Lung (tissue), 16 donors: ENCODE data around the gene DOK7. TPM values are rescaled to one million over a fixed set of nuclear protein-coding genes. Genes with fewer than 3 reads are reported as not detected.

Experiments
- ATAC-seq: fragments of 200-7000 bp; cut with Tn5 transposase; one replicate; pipeline ENCODE4 v1.9.1; 2020; ENCODE audit warnings: moderate number of reproducible peaks; ENCODE audit not compliant: insufficient read depth, low FRiP score
- DNase-seq, 3 donors: peaks; one replicate each; pipeline ENCODE4 v3.0.0-alpha.2; 2013 to 2017
- H3K27ac ChIP-seq, 2 donors: one replicate each; pipeline ENCODE4 v1.5.1; 2013; ENCODE audit warnings: mild to moderate bottlenecking in 2 of 2, moderate library complexity in 2 of 2, control low read depth in 1 of 2, inconsistent platforms in 1 of 2, low read depth in 1 of 2, low read length in 1 of 2
- H3K27me3 ChIP-seq, 3 donors: one replicate each; pipeline ENCODE4 v1.5.1; 2013; ENCODE audit warnings: low read length in 2 of 3; ENCODE audit not compliant: control insufficient read depth in 3 of 3, insufficient read depth in 3 of 3
- H3K36me3 ChIP-seq, 4 donors: one replicate each; pipeline ENCODE4 v1.5.1; 2013; ENCODE audit warnings: low read length in 4 of 4, mild to moderate bottlenecking in 1 of 4, moderate library complexity in 1 of 4; ENCODE audit not compliant: control insufficient read depth in 4 of 4, insufficient read depth in 4 of 4
- H3K4me1 ChIP-seq, 5 donors: one replicate each; pipeline ENCODE4 v1.5.1; 2013; ENCODE audit warnings: low read length in 5 of 5, mild to moderate bottlenecking in 2 of 5, moderate library complexity in 1 of 5; ENCODE audit not compliant: control insufficient read depth in 5 of 5, insufficient read depth in 5 of 5
- H3K4me3 ChIP-seq: one replicate; pipeline ENCODE4 v1.5.1; 2013; ENCODE audit warnings: mild to moderate bottlenecking, control low read depth, moderate library complexity
- H3K9ac ChIP-seq, 2 donors: one replicate each; pipeline ENCODE4 v1.5.1; 2013; ENCODE audit warnings: low read length in 2 of 2, control low read depth in 1 of 2; ENCODE audit not compliant: insufficient read depth in 1 of 2
- H3K9me3 ChIP-seq, 4 donors: one replicate each; pipeline ENCODE4 v1.5.1; 2013; ENCODE audit warnings: low read length in 3 of 4, mild to moderate bottlenecking in 1 of 4, moderate library complexity in 1 of 4; ENCODE audit not compliant: control insufficient read depth in 4 of 4, insufficient read depth in 3 of 4
- WGBS, 2 donors: extraction: QIAGEN DNeasy Blood & Tissue Kit; methylation state at CpG; one replicate each; pipeline ENCODE4 v1.1.7; 2013; 5-methylcytosine and 5-hydroxymethylcytosine counted together
- long read RNA-seq, 5 donors: transcript quantifications; one replicate each; lab custom pipeline, GENCODE V29; 2026
- polyA plus RNA-seq, 2 donors: library from polyadenylated mRNA; stranded (reverse); fragments of 200-250 nt; gene quantifications; one replicate each; pipeline ENCODE4 v1.2.1, GENCODE V29; 2013
- total RNA-seq, 2 donors: library from RNA; depleted of rRNA in 1 of 2; stranded (reverse); fragments of >200 nt in 1 of 2; gene quantifications; one replicate each; pipeline ENCODE4 v1.2.1, GENCODE V29; 2014 to 2021
- TF ChIP-seq, protein P1 (sequence below): IDR thresholded peaks from 2 replicates; pipeline ENCODE4 v1.5.1; 2012; ENCODE audit warnings: mild to moderate bottlenecking; ENCODE audit errors: control extremely low read depth, extremely low read depth
- donor health status: control.
- donor health status: control.
- donor health status: Bipolar disorder and iron deficiency.
- donor health status: healthy.
- donor health status: DM: yes; HTN: yes; CAD: no.

DOK7 gene, protein sequence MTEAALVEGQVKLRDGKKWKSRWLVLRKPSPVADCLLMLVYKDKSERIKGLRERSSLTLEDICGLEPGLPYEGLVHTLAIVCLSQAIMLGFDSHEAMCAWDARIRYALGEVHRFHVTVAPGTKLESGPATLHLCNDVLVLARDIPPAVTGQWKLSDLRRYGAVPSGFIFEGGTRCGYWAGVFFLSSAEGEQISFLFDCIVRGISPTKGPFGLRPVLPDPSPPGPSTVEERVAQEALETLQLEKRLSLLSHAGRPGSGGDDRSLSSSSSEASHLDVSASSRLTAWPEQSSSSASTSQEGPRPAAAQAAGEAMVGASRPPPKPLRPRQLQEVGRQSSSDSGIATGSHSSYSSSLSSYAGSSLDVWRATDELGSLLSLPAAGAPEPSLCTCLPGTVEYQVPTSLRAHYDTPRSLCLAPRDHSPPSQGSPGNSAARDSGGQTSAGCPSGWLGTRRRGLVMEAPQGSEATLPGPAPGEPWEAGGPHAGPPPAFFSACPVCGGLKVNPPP
- 1 to 10 TPM in 1 of 2 donors, under 1 TPM in 1; 0.63 to 2.7 TPM for total RNA-seq
- 1 to 10 TPM in 1 of 2 donors, under 1 TPM in 1; 0.53 to 2.3 TPM for polyA plus RNA-seq
- long read RNA-seq, donor 1, result 0 reads
- long read RNA-seq, donor 2, result 0 reads
- long read RNA-seq, donor 3, result 0 reads
- long read RNA-seq, donor 4, result 0 reads
- long read RNA-seq, donor 5, partial matches to known transcripts, result 0 of 1 reads
- long read RNA-seq, donor 5, other reads (novel, unspliced or antisense), result 0 of 1 reads

DNA sequence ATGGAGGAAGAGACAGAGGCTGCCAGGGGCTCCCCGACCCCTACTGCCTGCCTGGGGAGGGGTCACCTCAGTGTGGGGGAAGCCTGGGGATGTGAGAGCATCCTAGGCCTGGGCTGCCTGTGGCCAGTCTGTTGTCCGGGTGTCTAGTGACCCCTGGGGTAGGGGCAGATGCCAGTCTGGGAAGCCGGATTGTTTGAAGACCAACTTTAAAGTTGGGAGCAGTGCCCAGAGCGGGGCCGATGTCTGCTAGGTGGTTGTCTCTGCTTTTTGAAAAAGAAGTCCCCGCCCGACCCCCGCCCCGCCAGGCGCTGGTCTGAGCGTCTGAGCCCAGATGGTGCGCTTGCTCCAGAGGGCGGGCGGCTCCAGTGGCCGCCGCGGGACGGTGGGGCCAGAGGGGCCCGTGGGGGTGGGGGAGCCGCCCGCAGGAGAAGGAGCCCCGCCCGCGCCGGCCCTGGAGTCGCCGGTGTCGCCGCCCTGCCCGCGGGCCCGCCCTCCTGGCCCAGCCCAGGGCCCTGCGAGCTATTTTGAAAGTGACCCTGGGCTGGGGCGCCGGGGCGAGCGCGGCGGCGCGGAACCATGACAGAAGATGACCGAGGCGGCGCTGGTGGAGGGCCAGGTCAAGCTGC lies at the start of gene DOK7:
Gene DOK7, plus strand, starts transcription at position 517 of the 626 bp plus-strand sequence. Its CDS starts 70 bp downstream, at position 587.
- H3K27ac ChIP-seq, result peak within 1 kb of the TSS in 1 of 2 donors; percentile 88

DNA sequence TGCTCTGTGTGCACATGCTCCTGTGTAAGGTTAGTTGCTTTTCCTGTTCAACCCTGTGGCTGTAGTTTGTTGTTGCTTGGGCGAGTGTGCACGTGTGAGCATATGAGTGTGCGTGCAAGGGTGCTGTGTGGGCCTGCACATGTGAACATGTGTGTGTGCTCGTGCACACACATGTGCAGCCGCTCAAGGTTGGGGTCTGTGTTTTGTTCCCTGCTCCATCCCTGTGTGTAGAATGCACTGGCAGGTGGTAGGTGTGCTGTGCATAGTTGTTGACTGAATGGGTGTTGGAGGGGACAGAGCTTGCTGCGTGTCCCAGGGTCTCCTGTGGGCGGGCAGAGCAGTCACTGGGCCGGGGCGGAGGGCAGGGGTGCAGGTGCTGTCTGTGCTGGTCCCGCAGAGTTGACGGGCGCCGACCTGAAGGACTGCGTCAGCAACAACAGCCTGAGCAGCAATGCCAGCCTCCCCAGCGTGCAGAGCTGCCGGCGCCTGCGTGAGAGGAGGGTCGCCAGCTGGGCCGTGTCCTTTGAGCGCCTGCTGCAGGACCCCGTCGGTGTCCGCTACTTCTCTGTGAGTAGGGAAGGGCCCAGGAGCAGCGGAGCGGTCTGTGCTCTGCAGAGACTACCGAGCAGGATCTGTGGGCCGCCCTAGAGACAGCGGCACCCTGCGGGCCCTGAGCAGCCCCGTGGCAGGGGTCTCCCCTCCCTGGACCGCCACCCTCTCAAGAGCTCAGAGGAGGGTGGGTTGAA lies 49.3 kb upstream of the DOK7 start:
- Histone ChIP-seq H3K9ac (no peak overlapping the region), H3K36me3 (peaks cover 0 to 26% (median 20%) of the 10 kb centered on the region in 4 donors), H3K4me1 (peaks cover 0 to 13% (median 0%) of the 10 kb centered on the region in 5 donors), H3K27me3 (no peaks in the 10 kb centered on the region), H3K4me3 (no peak overlapping the region), H3K27ac (no peak overlapping the region), H3K9me3 (no peaks in the 10 kb centered on the region)
- TF ChIP-seq, protein P1, sequence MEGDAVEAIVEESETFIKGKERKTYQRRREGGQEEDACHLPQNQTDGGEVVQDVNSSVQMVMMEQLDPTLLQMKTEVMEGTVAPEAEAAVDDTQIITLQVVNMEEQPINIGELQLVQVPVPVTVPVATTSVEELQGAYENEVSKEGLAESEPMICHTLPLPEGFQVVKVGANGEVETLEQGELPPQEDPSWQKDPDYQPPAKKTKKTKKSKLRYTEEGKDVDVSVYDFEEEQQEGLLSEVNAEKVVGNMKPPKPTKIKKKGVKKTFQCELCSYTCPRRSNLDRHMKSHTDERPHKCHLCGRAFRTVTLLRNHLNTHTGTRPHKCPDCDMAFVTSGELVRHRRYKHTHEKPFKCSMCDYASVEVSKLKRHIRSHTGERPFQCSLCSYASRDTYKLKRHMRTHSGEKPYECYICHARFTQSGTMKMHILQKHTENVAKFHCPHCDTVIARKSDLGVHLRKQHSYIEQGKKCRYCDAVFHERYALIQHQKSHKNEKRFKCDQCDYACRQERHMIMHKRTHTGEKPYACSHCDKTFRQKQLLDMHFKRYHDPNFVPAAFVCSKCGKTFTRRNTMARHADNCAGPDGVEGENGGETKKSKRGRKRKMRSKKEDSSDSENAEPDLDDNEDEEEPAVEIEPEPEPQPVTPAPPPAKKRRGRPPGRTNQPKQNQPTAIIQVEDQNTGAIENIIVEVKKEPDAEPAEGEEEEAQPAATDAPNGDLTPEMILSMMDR, result no peak
- no peak for ATAC-seq
- peak; percentile 76 to 85 (median 81) for DNase-seq
- 90 to 91% methylated on average over 32 of the region's 32 CpGs for WGBS, 2 donors

More for the DNA sequence above, at the start of gene DOK7:
- peaks cover 0 to 3% (median 0%) of the 10 kb centered on the region in 3 donors for H3K27me3 ChIP-seq
- H3K9me3 ChIP-seq, result peaks cover 0 to 5% (median 0%) of the 10 kb centered on the region in 4 donors
- peaks cover 0 to 14% (median 0%) of the 10 kb centered on the region in 5 donors for H3K4me1 ChIP-seq
- no peaks in the 10 kb centered on the region for H3K36me3 ChIP-seq
- no peak for ATAC-seq
- no peak within 1 kb of the TSS for H3K4me3 ChIP-seq
- 8 to 12% methylated on average over 31 to 44 of the region's 44 CpGs for WGBS, 2 donors
- no peak for DNase-seq
- H3K9ac ChIP-seq, result no peak within 1 kb of the TSS
- TF ChIP-seq, protein P1, result no peak

DNA sequence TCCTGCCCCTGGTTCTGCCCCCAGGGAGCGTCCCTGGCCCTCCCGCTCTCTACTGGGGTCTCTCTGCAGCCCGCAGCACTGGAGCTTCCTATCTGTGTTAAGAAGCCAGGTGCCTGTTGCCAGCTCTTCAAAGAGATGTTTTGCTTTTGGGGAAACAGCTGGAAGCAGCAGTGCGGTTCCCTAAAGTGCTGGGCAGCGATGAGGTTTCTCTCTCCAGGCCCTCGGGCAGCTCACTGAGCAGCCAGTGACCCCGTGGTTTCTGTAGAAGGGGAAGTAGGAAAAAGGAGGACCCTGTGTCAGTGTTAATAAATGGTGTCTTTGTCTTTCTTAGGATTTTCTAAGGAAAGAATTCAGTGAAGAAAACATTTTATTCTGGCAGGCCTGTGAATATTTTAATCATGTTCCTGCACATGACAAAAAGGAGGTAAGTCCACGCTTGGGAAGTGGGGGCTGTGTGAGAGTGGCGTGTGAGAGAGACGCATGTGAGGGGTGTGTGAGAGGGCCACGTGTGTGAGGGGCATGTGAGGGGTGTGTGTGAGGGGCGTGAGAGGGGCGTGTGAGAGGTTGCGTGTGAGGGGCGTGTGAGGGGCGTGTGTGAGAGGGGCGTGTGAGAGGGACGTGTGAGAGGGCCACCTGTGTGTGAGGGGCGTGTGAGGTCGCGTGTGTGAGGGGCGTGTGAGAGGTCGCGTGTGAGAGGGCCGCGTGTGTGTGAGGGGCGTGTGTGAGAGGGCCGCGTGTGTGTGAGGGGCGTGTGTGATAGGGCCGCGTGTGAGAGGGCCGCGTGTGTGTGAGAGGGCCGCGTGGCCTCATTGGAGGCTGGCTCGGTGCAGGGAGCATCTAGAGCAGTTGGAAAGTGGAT lies 48.5 kb upstream of the DOK7 start:
- H3K9ac ChIP-seq, result no peak overlapping the region
- ATAC-seq (no peak), DNase-seq (peak; percentile 38 to 52 (median 40))
- no peak overlapping the region for H3K27ac ChIP-seq
- peaks cover 0 to 13% (median 0%) of the 10 kb centered on the region in 5 donors for H3K4me1 ChIP-seq
- H3K4me3 ChIP-seq, result no peak overlapping the region
- 75 to 88% methylated on average over 37 of the region's 37 CpGs for WGBS, 2 donors
- TF ChIP-seq, protein P1, result no peak
- peaks cover 0 to 26% (median 20%) of the 10 kb centered on the region in 4 donors for H3K36me3 ChIP-seq
- H3K27me3 ChIP-seq, result no peaks in the 10 kb centered on the region
- H3K9me3 ChIP-seq, result no peaks in the 10 kb centered on the region
